ENCODE measurements around the gene ADAMTS16. TPM values are rescaled to one million over a fixed set of nuclear protein-coding genes. Genes with fewer than 3 reads are reported as not detected.

ADAMTS16 gene
- total and polyA plus RNA-seq, 9 of the 15 experiments (the other 6 are each of a cell fraction or from before 2014, with no cell fraction given): not detected

DNA sequence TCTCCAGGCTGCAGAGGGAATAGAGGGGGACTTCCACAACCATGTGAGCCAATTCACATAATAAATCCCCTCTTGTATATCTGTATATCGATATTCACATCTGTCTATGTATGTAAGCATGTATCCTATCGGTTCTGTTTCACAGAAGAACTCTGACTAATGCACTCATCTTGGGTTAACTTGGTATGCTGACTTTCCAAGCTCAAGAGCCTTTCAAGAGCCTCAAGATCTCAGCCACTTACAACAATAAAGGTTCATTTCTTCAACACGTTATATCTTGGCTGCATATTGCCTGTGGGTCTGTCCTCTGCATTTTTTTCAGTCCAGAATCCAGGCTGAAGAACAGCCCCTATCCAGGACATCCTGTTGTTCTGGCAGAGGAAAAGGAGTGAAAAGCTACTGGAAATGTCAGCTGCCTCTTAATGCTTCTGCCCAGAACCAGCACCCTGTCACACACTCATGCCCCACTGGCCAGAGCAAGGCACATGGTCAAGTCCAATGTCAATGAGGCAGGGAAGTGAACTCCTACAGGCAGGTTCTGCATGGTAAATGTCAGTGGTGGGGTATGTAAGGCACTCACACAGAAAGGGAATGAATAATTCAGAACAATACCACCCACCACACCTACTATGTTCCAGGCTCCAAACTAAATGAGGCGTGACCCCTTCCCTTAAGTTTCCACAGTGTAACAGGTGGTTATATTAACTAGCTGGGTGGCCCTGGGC is 190.8 kb downstream of the ADAMTS16 start (continued):
- TF ChIP-seq, protein P1, sequence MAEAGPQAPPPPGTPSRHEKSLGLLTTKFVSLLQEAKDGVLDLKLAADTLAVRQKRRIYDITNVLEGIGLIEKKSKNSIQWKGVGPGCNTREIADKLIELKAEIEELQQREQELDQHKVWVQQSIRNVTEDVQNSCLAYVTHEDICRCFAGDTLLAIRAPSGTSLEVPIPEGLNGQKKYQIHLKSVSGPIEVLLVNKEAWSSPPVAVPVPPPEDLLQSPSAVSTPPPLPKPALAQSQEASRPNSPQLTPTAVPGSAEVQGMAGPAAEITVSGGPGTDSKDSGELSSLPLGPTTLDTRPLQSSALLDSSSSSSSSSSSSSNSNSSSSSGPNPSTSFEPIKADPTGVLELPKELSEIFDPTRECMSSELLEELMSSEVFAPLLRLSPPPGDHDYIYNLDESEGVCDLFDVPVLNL (CRISPR knock-in tag; IDR thresholded peaks at IDR 0.05; ENCODE audit: low read depth): no peak
- TF ChIP-seq SP2 (IDR thresholded peaks at IDR 0.05; ENCODE audit: extremely low read depth, low read depth, low read length, poor library complexity, severe bottlenecking): no peak

DNA sequence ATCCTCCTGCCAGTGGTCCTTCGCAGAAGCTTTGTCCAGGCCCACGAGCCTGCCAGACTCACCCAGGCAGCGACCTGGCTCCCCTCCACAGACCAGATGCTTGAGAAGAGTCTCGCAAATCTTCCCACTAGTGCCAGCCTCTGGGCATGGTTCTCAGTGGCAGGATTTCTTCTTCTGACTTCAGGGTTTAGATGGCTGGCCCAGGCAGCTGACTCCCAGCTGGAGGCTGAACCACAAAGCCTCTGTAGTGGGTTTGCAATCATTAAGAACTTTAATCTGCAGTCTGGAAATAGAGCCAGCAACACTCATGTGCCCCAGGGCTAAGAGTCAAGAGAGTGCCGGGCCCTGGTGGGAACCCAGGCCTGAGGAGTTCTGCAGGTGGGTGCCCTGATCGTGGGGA is 191.7 kb downstream of the ADAMTS16 start:
- Histone ChIP-seq H3K27me3 (ENCODE audit: control insufficient read depth in 2 of 2, insufficient read depth in 2 of 2, low read length in 2 of 2) (peaks cover 19 to 38% of the 10 kb centered on the region in 2 experiments), H3K9ac (ENCODE audit: insufficient read depth in 1 of 2, low read depth in 2 of 2, low read length in 2 of 2) (no peak overlapping the region), H3K27ac (ENCODE audit: extremely low read depth, low read depth, low read length) (no peak overlapping the region), H4K20me1 (replicated peaks; ENCODE audit: control insufficient read depth, insufficient read depth, low read length) (no peaks in the 10 kb centered on the region), H2AFZ (ENCODE audit: low read depth, low read length) (no peak overlapping the region), H3K9me1 (ENCODE audit: control insufficient read depth, insufficient read depth, low read length) (no peaks in the 10 kb centered on the region), H3K4me1 (replicated peaks in 1 of 2; ENCODE audit: control insufficient read depth in 2 of 2, insufficient read depth in 2 of 2, low read length in 2 of 2) (no peaks in the 10 kb centered on the region), H3K9me3 (replicated peaks; ENCODE audit: control insufficient read depth, insufficient read depth, low read depth, low read length) (no peaks in the 10 kb centered on the region), H3K4me3 (no peak overlapping the region), H3K4me2 (ENCODE audit: insufficient read depth, low read length) (no peak overlapping the region), H3K79me2 (ENCODE audit: control insufficient read depth, insufficient read depth, low read length) (no peaks in the 10 kb centered on the region), H3K36me3 (ENCODE audit: control insufficient read depth, insufficient read depth, low read length) (no peaks in the 10 kb centered on the region)
- ATAC-seq (no peak), FAIRE-seq (no peak), DNase-seq (ENCODE audit: extremely low read depth in 1 of 4, low spot score in 3 of 4) (no peak)
- CTCF ChIA-PET (ENCODE audit: low intra/inter-chr PET ratio): no interaction called here
- POLR2A ChIA-PET: no interaction called here
- in situ Hi-C loops (cut with MboI) (no loop called here), intact Hi-C loops (cut with micrococcal nuclease) (no loop called here)
- TF ChIP-seq KAT8 (IDR thresholded peaks at IDR 0.05; ENCODE audit: low read depth) (no peak), FOXK1 (CRISPR knock-in tag; IDR thresholded peaks at IDR 0.05; ENCODE audit: borderline replicate concordance) (no peak)
- 1% methylated on average over 6 of the region's 6 CpGs for WGBS (ENCODE audit: insufficient coverage, low coverage, missing lambda C conversion rate)
- BruUV-seq (replicated peaks): no TSS peak
